Left ventricle myocardium inferior (tissue), 1 donor: Measurements from ENCODE around the gene TMEM184C. TPM values are rescaled to one million over a fixed set of nuclear protein-coding genes. Genes with fewer than 3 reads are reported as not detected.

ENCODE experiments used
- DNase-seq: peaks from one replicate; pipeline ENCODE4 v3.0.0-alpha.2; 2020
- H3K27ac ChIP-seq: fragments of 200-600 bp; replicated peaks from 2 replicates; pipeline ENCODE4 v1.8.0; 2021
- H3K27me3 ChIP-seq: fragments of 200-600 bp; 2 replicates; pipeline ENCODE4 v1.8.0; 2021; ENCODE audit warnings: low read depth
- H3K36me3 ChIP-seq: fragments of 200-600 bp; 2 replicates; pipeline ENCODE4 v1.8.0; 2021
- H3K4me1 ChIP-seq: fragments of 200-600 bp; 2 replicates; pipeline ENCODE4 v1.8.0; 2021
- H3K4me3 ChIP-seq: fragments of 200-600 bp; 2 replicates; pipeline ENCODE4 v1.8.0; 2021; ENCODE audit warnings: mild to moderate bottlenecking, moderate library complexity
- H3K9me3 ChIP-seq: fragments of 200-600 bp; replicated peaks from 2 replicates; pipeline ENCODE4 v1.8.0; 2021
- intact Hi-C: fragments of 100-400 bp; cut with micrococcal nuclease; formaldehyde crosslinking; loops from one replicate; pipeline ENCODE4 v1.11.0; 2022
- total RNA-seq: library from RNA; stranded (reverse); fragmentation: NEBNext Ultra II Directional; extraction: Animal tissue kit (Norgen Biotek cat#: 25700); gene quantifications from one replicate; pipeline ENCODE4 v1.2.1, GENCODE V29; 2021
- TF ChIP-seq, protein P1 (sequence below): fragments of 200-600 bp; IDR thresholded peaks from 2 replicates; pipeline ENCODE4 v1.8.0; 2021; ENCODE audit warnings: antibody characterized with exemption, mild to moderate bottlenecking, borderline replicate concordance
- donor health status: DM: no; HTN: yes; CAD: no; lungs with severe emphysema.

TMEM184C gene
- total RNA-seq, 1 donor from 2014 or later = 24.7 TPM

DNA sequence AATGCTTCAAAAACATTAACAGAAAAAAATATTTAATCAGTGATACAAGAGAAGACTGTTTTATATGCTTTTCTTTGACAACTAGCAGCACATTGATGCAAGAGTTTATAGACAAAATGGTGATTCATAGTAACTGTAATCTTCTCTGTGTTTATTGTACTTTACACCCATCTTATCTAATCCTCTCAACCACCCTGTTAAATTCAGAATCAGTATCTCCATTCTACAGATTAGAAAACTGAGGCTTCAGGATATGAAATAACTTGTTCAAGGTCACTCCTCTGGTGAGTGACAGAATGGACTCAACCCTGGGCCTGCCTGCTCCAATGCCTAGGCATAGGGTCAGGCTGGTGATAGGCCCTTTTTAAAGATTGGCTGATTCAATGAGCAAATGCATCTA lies 26.1 kb upstream of the TMEM184C start:
- TF ChIP-seq, protein P1, sequence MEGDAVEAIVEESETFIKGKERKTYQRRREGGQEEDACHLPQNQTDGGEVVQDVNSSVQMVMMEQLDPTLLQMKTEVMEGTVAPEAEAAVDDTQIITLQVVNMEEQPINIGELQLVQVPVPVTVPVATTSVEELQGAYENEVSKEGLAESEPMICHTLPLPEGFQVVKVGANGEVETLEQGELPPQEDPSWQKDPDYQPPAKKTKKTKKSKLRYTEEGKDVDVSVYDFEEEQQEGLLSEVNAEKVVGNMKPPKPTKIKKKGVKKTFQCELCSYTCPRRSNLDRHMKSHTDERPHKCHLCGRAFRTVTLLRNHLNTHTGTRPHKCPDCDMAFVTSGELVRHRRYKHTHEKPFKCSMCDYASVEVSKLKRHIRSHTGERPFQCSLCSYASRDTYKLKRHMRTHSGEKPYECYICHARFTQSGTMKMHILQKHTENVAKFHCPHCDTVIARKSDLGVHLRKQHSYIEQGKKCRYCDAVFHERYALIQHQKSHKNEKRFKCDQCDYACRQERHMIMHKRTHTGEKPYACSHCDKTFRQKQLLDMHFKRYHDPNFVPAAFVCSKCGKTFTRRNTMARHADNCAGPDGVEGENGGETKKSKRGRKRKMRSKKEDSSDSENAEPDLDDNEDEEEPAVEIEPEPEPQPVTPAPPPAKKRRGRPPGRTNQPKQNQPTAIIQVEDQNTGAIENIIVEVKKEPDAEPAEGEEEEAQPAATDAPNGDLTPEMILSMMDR = no peak
- no peak overlapping the region for H3K27ac ChIP-seq
- intact Hi-C loops = loop anchor here (10.0 kb wide), 1 partner anchor 486 kb away; no protein-coding TSS in a partner anchor
- H3K36me3 ChIP-seq = no peaks in the 10 kb centered on the region
- no peaks in the 10 kb centered on the region for H3K27me3 ChIP-seq
- no peaks in the 10 kb centered on the region for H3K9me3 ChIP-seq
- H3K4me1 ChIP-seq = no peaks in the 10 kb centered on the region
- DNase-seq = no peak
- no peak overlapping the region for H3K4me3 ChIP-seq

DNA sequence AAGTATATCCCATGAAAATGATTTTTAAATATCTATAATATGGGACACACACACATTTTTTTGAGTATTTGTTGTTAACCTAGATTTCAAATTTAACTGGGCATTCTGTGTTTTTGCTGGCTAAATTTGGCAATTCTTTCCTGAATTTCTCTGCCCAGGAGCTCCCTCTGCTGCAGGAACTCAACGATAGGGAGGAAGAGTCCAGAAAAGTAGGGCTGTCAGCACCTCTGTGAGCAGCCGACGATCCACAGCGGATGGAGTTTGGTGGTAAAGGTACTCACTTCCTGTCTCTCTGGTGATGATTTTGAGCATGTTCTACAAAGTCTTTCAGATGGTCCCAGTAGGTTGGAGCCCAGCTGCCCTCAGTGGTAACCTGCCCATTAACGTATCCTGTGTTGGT lies 23.1 kb upstream of the TMEM184C start:
- no peaks in the 10 kb centered on the region for H3K36me3 ChIP-seq
- no peak overlapping the region for H3K27ac ChIP-seq
- no peaks in the 10 kb centered on the region for H3K9me3 ChIP-seq
- no peak overlapping the region for H3K4me3 ChIP-seq
- no peaks in the 10 kb centered on the region for H3K4me1 ChIP-seq
- intact Hi-C loops = loop anchor here (10.0 kb wide), 1 partner anchor 489 kb away; no protein-coding TSS in a partner anchor
- H3K27me3 ChIP-seq = no peaks in the 10 kb centered on the region
- DNase-seq = no peak
- TF ChIP-seq, protein P1 = no peak

DNA sequence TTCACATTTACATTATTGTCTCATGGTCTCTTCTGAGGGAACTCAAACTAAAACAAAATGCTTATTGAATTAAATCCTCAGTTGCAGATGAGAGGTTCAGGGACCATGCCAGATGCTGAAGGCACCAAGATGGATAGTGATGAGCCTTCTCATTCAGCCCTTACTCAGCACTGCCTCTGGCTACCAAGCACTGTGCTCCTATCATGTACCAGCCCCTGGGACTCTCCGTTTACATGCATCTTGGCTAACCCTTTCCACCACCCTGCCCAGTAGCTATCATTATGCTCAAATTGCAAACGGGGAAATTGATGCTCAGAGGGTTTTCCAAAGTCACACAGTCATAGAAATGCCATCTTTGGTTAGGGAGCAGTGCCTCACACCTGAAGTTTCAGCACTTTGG lies 22.6 kb upstream of the TMEM184C start:
- intact Hi-C loops = loop anchor here (10.0 kb wide), 1 partner anchor 490 kb away; no protein-coding TSS in a partner anchor
- Histone ChIP-seq H3K4me3 (no peak overlapping the region), H3K27ac (no peak overlapping the region), H3K36me3 (no peaks in the 10 kb centered on the region), H3K9me3 (no peaks in the 10 kb centered on the region), H3K4me1 (no peaks in the 10 kb centered on the region), H3K27me3 (no peaks in the 10 kb centered on the region)
- TF ChIP-seq, protein P1 = no peak
- no peak for DNase-seq

DNA sequence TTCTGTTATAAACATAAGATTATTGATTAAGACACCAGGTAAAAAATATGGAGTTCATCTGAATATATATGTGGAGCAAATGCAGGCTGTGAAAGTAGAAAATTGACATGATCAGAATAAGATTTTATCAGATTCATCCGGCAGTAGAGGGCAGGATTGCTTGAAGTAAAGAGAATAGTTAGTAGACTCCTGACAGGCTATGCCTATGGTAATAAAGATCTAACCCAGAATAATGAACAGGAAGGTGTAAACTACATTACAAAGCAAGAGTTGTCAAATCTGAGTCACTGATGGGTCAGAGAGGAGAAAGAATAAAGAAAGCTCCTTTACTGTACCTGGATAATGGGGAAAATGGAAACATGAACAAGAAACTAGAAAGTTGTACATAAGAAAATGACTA lies 20.8 kb upstream of the TMEM184C start:
- no peaks in the 10 kb centered on the region for H3K4me1 ChIP-seq
- TF ChIP-seq, protein P1 = no peak
- intact Hi-C loops = loop anchor here (10.0 kb wide), 1 partner anchor 492 kb away; no protein-coding TSS in a partner anchor

DNA sequence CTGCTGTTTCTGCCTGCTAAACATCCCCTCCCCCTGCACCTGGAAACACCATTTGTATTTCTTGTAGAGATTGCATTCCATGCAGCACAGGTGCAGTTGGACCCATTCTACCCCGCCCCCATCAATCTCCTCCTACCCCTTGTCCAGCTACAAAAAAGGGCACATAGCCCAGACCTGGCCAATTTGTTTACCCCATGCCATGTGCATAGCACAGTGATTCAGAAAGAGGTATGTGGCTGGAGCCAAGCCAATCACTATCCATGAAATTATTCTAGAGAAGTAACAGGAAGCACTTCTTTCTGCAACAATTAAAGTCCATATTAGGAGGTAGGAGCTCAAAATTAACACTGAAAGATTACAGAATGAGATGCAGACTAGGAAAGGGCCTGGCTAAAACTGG lies 20.2 kb upstream of the TMEM184C start:
- Histone ChIP-seq H3K4me1 (no peaks in the 10 kb centered on the region), H3K4me3 (no peak overlapping the region), H3K36me3 (no peaks in the 10 kb centered on the region), H3K27ac (no peak overlapping the region), H3K9me3 (no peaks in the 10 kb centered on the region), H3K27me3 (no peaks in the 10 kb centered on the region)
- intact Hi-C loops = loop anchor here (10.0 kb wide), 1 partner anchor 492 kb away; no protein-coding TSS in a partner anchor
- DNase-seq = no peak
- TF ChIP-seq, protein P1 = no peak

More for the DNA sequence above, 20.8 kb upstream of the TMEM184C start:
- H3K27me3 ChIP-seq = no peaks in the 10 kb centered on the region
- H3K27ac ChIP-seq = no peak overlapping the region
- H3K4me3 ChIP-seq = no peak overlapping the region
- no peak for DNase-seq
- no peaks in the 10 kb centered on the region for H3K9me3 ChIP-seq
- H3K36me3 ChIP-seq = no peaks in the 10 kb centered on the region
